ENCODE data around the gene TRIP6. TPM values are rescaled to one million over a fixed set of nuclear protein-coding genes. Genes with fewer than 3 reads are reported as not detected.
"Not testable (repeated sequence)": the region's sequence is repeated elsewhere in the genome, so short reads cannot be mapped to it uniquely, and the experiment has no call there.

TRIP6 gene
- total and polyA plus RNA-seq, 9 donors, result 31.7 to 57.6 (median 46.8) TPM

- 77% methylated on average over 6 of the region's 8 CpGs for WGBS (ENCODE audit: insufficient coverage)
- H3K4me3 ChIP-seq (ENCODE audit: low read length), result no peak overlapping the region
- no peaks in the 10 kb centered on the region for H3K4me1 ChIP-seq (ENCODE audit: control insufficient read depth, insufficient read depth, low read length)
- H3K36me3 ChIP-seq (ENCODE audit: control insufficient read depth, insufficient read depth, low read length), result no peaks in the 10 kb centered on the region
- DNase-seq, result no peak
- no peak overlapping the region for H3K27ac ChIP-seq (ENCODE audit: low read length)
- peaks cover 2% of the 10 kb centered on the region for H3K27me3 ChIP-seq (ENCODE audit: control insufficient read depth, insufficient read depth, low read length)
- H3K9me3 ChIP-seq (replicated peaks; ENCODE audit: control insufficient read depth, low read depth, low read length), result no peaks in the 10 kb centered on the region
These were observed 47.8 kb downstream of the TRIP6 start for GRCh38 chr7:100914879-100915447.

- not testable (repeated sequence) for H3K36me3 ChIP-seq (ENCODE audit: control insufficient read depth, insufficient read depth, low read length); H3K9me3 ChIP-seq (replicated peaks; ENCODE audit: control insufficient read depth, low read depth, low read length); DNase-seq; H3K4me1 ChIP-seq (ENCODE audit: control insufficient read depth, insufficient read depth, low read length); H3K27ac ChIP-seq (ENCODE audit: low read length); H3K4me3 ChIP-seq (ENCODE audit: low read length); H3K27me3 ChIP-seq (ENCODE audit: control insufficient read depth, insufficient read depth, low read length)
- no CpG with 5 or more reads among the region's 5 CpGs for WGBS (ENCODE audit: insufficient coverage)
These were observed 52.1 kb downstream of the TRIP6 start for GRCh38 chr7:100919335-100919734.

GRCh38 chr7:100919779-100920437, 52.7 kb downstream of the TRIP6 start:
- H3K36me3 ChIP-seq (ENCODE audit: control insufficient read depth, insufficient read depth, low read length); H3K27me3 ChIP-seq (ENCODE audit: control insufficient read depth, insufficient read depth, low read length); DNase-seq; H3K4me1 ChIP-seq (ENCODE audit: control insufficient read depth, insufficient read depth, low read length); H3K27ac ChIP-seq (ENCODE audit: low read length); H3K9me3 ChIP-seq (replicated peaks; ENCODE audit: control insufficient read depth, low read depth, low read length); H3K4me3 ChIP-seq (ENCODE audit: low read length): not testable (repeated sequence)
- 79% methylated on average over 6 of the region's 9 CpGs for WGBS (ENCODE audit: insufficient coverage)

GRCh38 chr7:100921039-100921438, 53.9 kb downstream of the TRIP6 start:
- DNase-seq, result no peak
- Histone ChIP-seq H3K4me3 (ENCODE audit: low read length) (no peak overlapping the region), H3K27me3 (ENCODE audit: control insufficient read depth, insufficient read depth, low read length) (peaks cover 4% of the 10 kb centered on the region), H3K9me3 (replicated peaks; ENCODE audit: control insufficient read depth, low read depth, low read length) (no peaks in the 10 kb centered on the region), H3K4me1 (ENCODE audit: control insufficient read depth, insufficient read depth, low read length) (no peaks in the 10 kb centered on the region), H3K36me3 (ENCODE audit: control insufficient read depth, insufficient read depth, low read length) (no peaks in the 10 kb centered on the region), H3K27ac (ENCODE audit: low read length) (no peak overlapping the region)

Other genes starting within 250 kb of the TRIP6 start
- gene TFR2, start 225.8 kb upstream of the TRIP6 start, total RNA-seq, result 0.22 TPM
- gene TFR2, start 225.8 kb upstream of the TRIP6 start, polyA plus RNA-seq (ENCODE audit: insufficient read depth in 1 of 8, insufficient read length in 8 of 8, low replicate concordance in 1 of 8), result 1 to 10 TPM in 3 of 8 donors, under 1 TPM in 5; 0.64 to 2.2 (median 0.86) TPM
- gene ACTL6B, start 210.9 kb upstream of the TRIP6 start, total RNA-seq, result not detected
- gene ACTL6B, start 210.9 kb upstream of the TRIP6 start, polyA plus RNA-seq (ENCODE audit: insufficient read depth in 1 of 8, insufficient read length in 8 of 8, low replicate concordance in 1 of 8), result under 1 TPM in 2 of 8 donors, not detected in 6; 0.19 to 0.40 TPM
- 49.5 TPM for gene GNB2, start 193.6 kb upstream of the TRIP6 start, total RNA-seq
- gene GNB2, start 193.6 kb upstream of the TRIP6 start, polyA plus RNA-seq (ENCODE audit: insufficient read depth in 1 of 8, insufficient read length in 8 of 8, low replicate concordance in 1 of 8), result 100 to 1,000 TPM; 146 to 202 (median 154) TPM
- gene GIGYF1, start 173.1 kb upstream of the TRIP6 start, total RNA-seq, result 16.7 TPM
- gene GIGYF1, start 173.1 kb upstream of the TRIP6 start, polyA plus RNA-seq (ENCODE audit: insufficient read depth in 1 of 8, insufficient read length in 8 of 8, low replicate concordance in 1 of 8), result 10 to 100 TPM; 22.4 to 37.5 (median 29.9) TPM
- gene POP7, start 161.3 kb upstream of the TRIP6 start, total RNA-seq, result 31.6 TPM
- 10 to 100 TPM; 23.5 to 28.1 (median 25.1) TPM for gene POP7, start 161.3 kb upstream of the TRIP6 start, polyA plus RNA-seq (ENCODE audit: insufficient read depth in 1 of 8, insufficient read length in 8 of 8, low replicate concordance in 1 of 8)
- gene EPO, start 146.9 kb upstream of the TRIP6 start, total RNA-seq, result not detected
- under 1 TPM in 5 of 8 donors, not detected in 3; 0.07 to 0.40 (median 0.18) TPM for gene EPO, start 146.9 kb upstream of the TRIP6 start, polyA plus RNA-seq (ENCODE audit: insufficient read depth in 1 of 8, insufficient read length in 8 of 8, low replicate concordance in 1 of 8)
- gene ZAN, start 133.8 kb upstream of the TRIP6 start, total RNA-seq, result not detected
- under 1 TPM in 1 of 8 donors, not detected in 7; 0.05 TPM for gene ZAN, start 133.8 kb upstream of the TRIP6 start, polyA plus RNA-seq (ENCODE audit: insufficient read depth in 1 of 8, insufficient read length in 8 of 8, low replicate concordance in 1 of 8)
- 44.6 TPM for gene EPHB4, start 39.9 kb upstream of the TRIP6 start, total RNA-seq
- gene EPHB4, start 39.9 kb upstream of the TRIP6 start, polyA plus RNA-seq (ENCODE audit: insufficient read depth in 1 of 8, insufficient read length in 8 of 8, low replicate concordance in 1 of 8), result 10 to 100 TPM; 39.0 to 74.9 (median 55.9) TPM
- 9.7 TPM for gene SLC12A9, start 14.7 kb upstream of the TRIP6 start, total RNA-seq
- gene SLC12A9, start 14.7 kb upstream of the TRIP6 start, polyA plus RNA-seq (ENCODE audit: insufficient read depth in 1 of 8, insufficient read length in 8 of 8, low replicate concordance in 1 of 8), result 10 to 100 TPM; 14.2 to 25.4 (median 18.4) TPM
- gene SRRT, start 7.7 kb downstream of the TRIP6 start, total RNA-seq, result 49.8 TPM
- gene SRRT, start 7.7 kb downstream of the TRIP6 start, polyA plus RNA-seq (ENCODE audit: insufficient read depth in 1 of 8, insufficient read length in 8 of 8, low replicate concordance in 1 of 8), result 100 to 1,000 TPM in 5 of 8 donors, 10 to 100 TPM in 3; 93.9 to 131 (median 105) TPM
- 3.1 TPM for gene UFSP1, start 22.3 kb downstream of the TRIP6 start, total RNA-seq
- gene UFSP1, start 22.3 kb downstream of the TRIP6 start, polyA plus RNA-seq (ENCODE audit: insufficient read depth in 1 of 8, insufficient read length in 8 of 8, low replicate concordance in 1 of 8), result 1 to 10 TPM; 2.3 to 3.8 (median 2.6) TPM
- gene ACHE, start 28.5 kb downstream of the TRIP6 start, total RNA-seq, result 21.5 TPM
- 10 to 100 TPM; 41.7 to 62.9 (median 47.7) TPM for gene ACHE, start 28.5 kb downstream of the TRIP6 start, polyA plus RNA-seq (ENCODE audit: insufficient read depth in 1 of 8, insufficient read length in 8 of 8, low replicate concordance in 1 of 8)
- gene MUC3A, start 82.1 kb downstream of the TRIP6 start, total RNA-seq, result 0.04 TPM
- 1 to 10 TPM in 2 of 8 donors, under 1 TPM in 6; 0.10 to 6.4 (median 0.29) TPM for gene MUC3A, start 82.1 kb downstream of the TRIP6 start, polyA plus RNA-seq (ENCODE audit: insufficient read depth in 1 of 8, insufficient read length in 8 of 8, low replicate concordance in 1 of 8)
- gene MUC12, start 102.2 kb downstream of the TRIP6 start, total RNA-seq, result 0.31 TPM
- gene MUC12, start 102.2 kb downstream of the TRIP6 start, polyA plus RNA-seq (ENCODE audit: insufficient read depth in 1 of 8, insufficient read length in 8 of 8, low replicate concordance in 1 of 8), result 1 to 10 TPM in 1 of 8 donors, under 1 TPM in 7; 0.37 to 1.4 (median 0.83) TPM
- gene MUC17, start 152.7 kb downstream of the TRIP6 start, total RNA-seq, result not detected
- gene MUC17, start 152.7 kb downstream of the TRIP6 start, polyA plus RNA-seq (ENCODE audit: insufficient read depth in 1 of 8, insufficient read length in 8 of 8, low replicate concordance in 1 of 8), result 10 to 100 TPM in 1 of 8 donors, 1 to 10 TPM in 1, under 1 TPM in 3, not detected in 3; 0.01 to 10.0 (median 0.16) TPM
- gene TRIM56, start 218.1 kb downstream of the TRIP6 start, total RNA-seq, result 7.2 TPM
- 10 to 100 TPM in 1 of 8 donors, 1 to 10 TPM in 7; 7.3 to 12.7 (median 8.5) TPM for gene TRIM56, start 218.1 kb downstream of the TRIP6 start, polyA plus RNA-seq (ENCODE audit: insufficient read depth in 1 of 8, insufficient read length in 8 of 8, low replicate concordance in 1 of 8)

Data from muscle of leg (tissue), 11 donors.